Retinal pigment epithelial cell (primary cell): ENCODE data around the gene NKD1.

Experiments
- DNase-seq: peaks from one replicate; pipeline ENCODE4 v3.0.0-alpha.2; 2010; ENCODE audit warnings: low read depth
- H3K4me3 ChIP-seq: 2 replicates; pipeline ENCODE4 v1.5.1; 2011; ENCODE audit warnings: mild to moderate bottlenecking, low read length, control low read depth, moderate library complexity
- CTCF ChIP-seq: conservative IDR thresholded peaks from 2 replicates; pipeline ENCODE4 v1.5.1; 2011; ENCODE audit warnings: low read depth, low read length, control low read depth, inconsistent platforms

The NKD1 gene

GRCh38 chr16:50631985-50632576 is 83.9 kb downstream of the NKD1 start:
- H3K4me3 ChIP-seq, result no peak overlapping the region
- no peak for TF ChIP-seq CTCF
- DNase-seq, result no peak

GRCh38 chr16:50632927-50633800 is 85.0 kb downstream of the NKD1 start:
- H3K4me3 ChIP-seq, result no peak overlapping the region
- DNase-seq, result no peak
- no peak for TF ChIP-seq CTCF

- H3K4me3 ChIP-seq, result no peak overlapping the region
- TF ChIP-seq CTCF, result no peak
- DNase-seq, result no peak
Measured at GRCh38 chr16:50634090-50634489, 85.9 kb downstream of the NKD1 start.

DNA sequence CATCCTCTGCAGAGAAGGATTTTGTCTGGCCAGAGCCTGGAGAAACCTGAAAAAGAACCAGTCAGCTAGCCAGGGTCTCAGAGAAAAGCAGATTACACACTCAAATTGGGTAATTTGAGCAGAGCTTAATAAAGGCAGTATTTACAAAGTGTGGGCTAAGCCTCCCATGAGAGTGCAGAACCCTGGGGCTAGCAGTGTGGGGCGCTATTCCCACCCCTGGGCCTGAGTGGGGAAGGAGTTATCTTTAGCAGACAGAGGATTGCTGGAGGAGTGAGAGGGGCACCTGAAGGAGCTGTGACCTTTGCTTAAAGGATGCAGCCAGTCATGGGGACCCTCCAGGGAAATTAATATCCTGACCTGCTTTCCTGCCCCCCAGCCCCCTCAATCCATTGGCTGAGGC is 86.8 kb downstream of the NKD1 start:
- no peak overlapping the region for H3K4me3 ChIP-seq
- TF ChIP-seq CTCF, result no peak
- no peak for DNase-seq

GRCh38 chr16:50635505-50636392 is 87.6 kb downstream of the NKD1 start:
- no peak for TF ChIP-seq CTCF
- H3K4me3 ChIP-seq, result no peak overlapping the region
- no peak for DNase-seq

- no peak overlapping the region for H3K4me3 ChIP-seq
- DNase-seq, result no peak
- TF ChIP-seq CTCF, result no peak
Measured at GRCh38 chr16:50636753-50637374, 88.7 kb downstream of the NKD1 start.
